Stimulated activated naive CD8-positive, alpha-beta T cell treated with anti-CD3 and anti-CD28 coated beads, Interleukin-15, Interleukin-2, amounts not matched to agents 100 ng/mL and 50 ng/mL, for 24 hours (primary cell): Measurements from ENCODE around the gene NOX1.
"Not testable (repeated sequence)": the region's sequence is repeated elsewhere in the genome, so short reads cannot be mapped to it uniquely, and the experiment has no call there.

Experiments
- H3K27ac Mint-ChIP-seq: one replicate; pipeline ENCODE4 v1.8.0; 2021; ENCODE audit warnings: mild to moderate bottlenecking, mixed read lengths
- H3K27me3 Mint-ChIP-seq: one replicate; pipeline ENCODE4 v1.8.0; 2021; ENCODE audit warnings: mixed read lengths
- H3K36me3 Mint-ChIP-seq: one replicate; pipeline ENCODE4 v1.8.0; 2021; ENCODE audit warnings: low read depth, mixed read lengths
- H3K4me1 Mint-ChIP-seq: one replicate; pipeline ENCODE4 v1.8.0; 2021; ENCODE audit warnings: low read depth, mixed read lengths
- H3K4me3 Mint-ChIP-seq: one replicate; pipeline ENCODE4 v1.8.0; 2021; ENCODE audit warnings: mild to moderate bottlenecking, mixed read lengths
- H3K9me3 Mint-ChIP-seq: one replicate; pipeline ENCODE4 v1.8.0; 2021; ENCODE audit warnings: mixed read lengths

Gene NOX1

DNA sequence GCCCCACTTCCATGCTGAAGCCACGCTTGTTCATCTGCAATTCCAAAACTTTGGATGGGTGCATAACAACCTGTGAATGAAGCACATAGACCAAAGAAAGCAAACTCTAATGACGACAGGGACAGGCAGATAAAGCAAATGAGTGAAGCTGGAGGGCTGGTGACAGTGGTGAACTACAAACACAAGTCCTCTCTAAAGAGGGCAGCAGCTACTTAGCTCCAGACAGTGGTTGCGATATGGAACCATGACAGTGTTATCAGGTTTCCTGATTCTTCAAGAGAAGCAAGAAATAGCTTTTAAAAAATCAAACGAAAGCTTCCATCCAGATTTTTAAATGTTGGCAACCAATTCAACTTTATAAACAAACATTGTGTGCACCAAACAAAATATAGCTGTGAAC lies 23.8 kb downstream of the NOX1 start:
- no peaks in the 10 kb centered on the region for H3K27me3 Mint-ChIP-seq
- no peaks in the 10 kb centered on the region for H3K36me3 Mint-ChIP-seq
- no peaks in the 10 kb centered on the region for H3K9me3 Mint-ChIP-seq
- no peak overlapping the region for H3K4me3 Mint-ChIP-seq
- H3K4me1 Mint-ChIP-seq = no peaks in the 10 kb centered on the region
- no peak overlapping the region for H3K27ac Mint-ChIP-seq

- H3K4me1 Mint-ChIP-seq = peaks cover 29% of the 10 kb centered on the region
- H3K36me3 Mint-ChIP-seq = peaks cover 64% of the 10 kb centered on the region
- H3K4me3 Mint-ChIP-seq = no peak overlapping the region
- H3K9me3 Mint-ChIP-seq = no peaks in the 10 kb centered on the region
- H3K27ac Mint-ChIP-seq = peak overlapping the region; percentile 94
- H3K27me3 Mint-ChIP-seq = no peaks in the 10 kb centered on the region
Observed at GRCh38 chrX:100831219-100831946, 42.8 kb downstream of the NOX1 start.

GRCh38 chrX:100830547-100830946 lies 43.6 kb downstream of the NOX1 start:
- Mint-ChIP-seq H3K4me1 (peaks cover 29% of the 10 kb centered on the region), H3K27ac (peak overlapping the region; percentile 94), H3K4me3 (peak overlapping the region; percentile 79), H3K27me3 (no peaks in the 10 kb centered on the region), H3K36me3 (peaks cover 67% of the 10 kb centered on the region), H3K9me3 (no peaks in the 10 kb centered on the region)

GRCh38 chrX:100830143-100830542 lies 44.0 kb downstream of the NOX1 start:
- Mint-ChIP-seq H3K27ac (peak overlapping the region; percentile 94), H3K4me1 (peaks cover 29% of the 10 kb centered on the region), H3K36me3 (peaks cover 67% of the 10 kb centered on the region), H3K4me3 (peak overlapping the region; percentile 79), H3K9me3 (no peaks in the 10 kb centered on the region), H3K27me3 (no peaks in the 10 kb centered on the region)

DNA sequence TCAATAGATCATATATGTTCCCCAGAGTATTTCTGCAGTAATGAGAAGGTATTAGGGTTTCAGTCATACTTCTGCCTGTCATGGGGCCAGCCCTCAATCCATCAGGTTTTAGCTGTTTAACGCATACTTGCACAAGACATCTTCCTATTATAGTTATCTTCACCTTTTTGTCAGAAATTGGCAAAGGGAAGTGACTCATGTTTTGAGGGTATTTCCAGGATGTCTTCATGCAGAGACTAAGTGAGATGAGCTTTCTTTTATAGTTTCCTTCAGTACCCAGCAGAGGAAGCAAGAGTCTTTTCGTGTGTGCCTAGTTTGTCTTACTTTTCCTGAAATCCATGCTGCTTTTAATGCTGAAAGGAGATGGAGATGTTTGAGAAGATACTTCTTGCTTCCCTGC lies 44.4 kb downstream of the NOX1 start:
- Mint-ChIP-seq H3K27ac (peak overlapping the region; percentile 94), H3K36me3 (peaks cover 70% of the 10 kb centered on the region)

GRCh38 chrX:100819837-100820666 lies 54.1 kb downstream of the NOX1 start, which contains the start of gene CSTF2:
CSTF2 (plus strand) TSS chrX:100820391; CDS start chrX:100820417, 26 bp downstream.
- H3K27me3 Mint-ChIP-seq = peaks cover 10% of the 10 kb centered on the region
- H3K36me3 Mint-ChIP-seq = peaks cover 32% of the 10 kb centered on the region
- H3K27ac Mint-ChIP-seq = peak within 1 kb of the TSS; percentile 99
- H3K9me3 Mint-ChIP-seq = peaks cover 3% of the 10 kb centered on the region
- peak within 1 kb of the TSS; percentile 92 for H3K4me3 Mint-ChIP-seq
- H3K4me1 Mint-ChIP-seq = peaks cover 10% of the 10 kb centered on the region

More for the DNA sequence above, 44.4 kb downstream of the NOX1 start:
- Mint-ChIP-seq H3K4me1 (peaks cover 29% of the 10 kb centered on the region), H3K27me3 (no peaks in the 10 kb centered on the region), H3K4me3 (peak overlapping the region; percentile 79), H3K9me3 (no peaks in the 10 kb centered on the region)

DNA sequence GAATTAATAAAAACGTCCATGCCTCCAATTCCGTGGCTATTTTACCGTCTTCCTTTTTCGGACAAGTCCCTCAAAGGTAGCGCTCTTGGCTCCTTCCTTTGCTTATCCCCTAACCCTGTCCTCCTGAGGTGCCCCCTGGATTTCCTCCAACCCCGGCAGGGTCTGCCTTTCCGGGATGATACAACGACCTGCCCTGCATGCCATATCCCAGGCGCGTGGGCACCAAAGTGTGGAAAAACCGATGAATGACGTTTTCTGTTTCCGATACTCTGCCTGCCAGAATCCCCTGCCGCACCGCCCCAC lies 54.7 kb downstream of the NOX1 start:
- Mint-ChIP-seq H3K4me3 (peak overlapping the region; percentile 92), H3K4me1 (peaks cover 10% of the 10 kb centered on the region), H3K27me3 (peaks cover 10% of the 10 kb centered on the region), H3K27ac (peak overlapping the region; percentile 99), H3K9me3 (peaks cover 3% of the 10 kb centered on the region), H3K36me3 (peaks cover 27% of the 10 kb centered on the region)

DNA sequence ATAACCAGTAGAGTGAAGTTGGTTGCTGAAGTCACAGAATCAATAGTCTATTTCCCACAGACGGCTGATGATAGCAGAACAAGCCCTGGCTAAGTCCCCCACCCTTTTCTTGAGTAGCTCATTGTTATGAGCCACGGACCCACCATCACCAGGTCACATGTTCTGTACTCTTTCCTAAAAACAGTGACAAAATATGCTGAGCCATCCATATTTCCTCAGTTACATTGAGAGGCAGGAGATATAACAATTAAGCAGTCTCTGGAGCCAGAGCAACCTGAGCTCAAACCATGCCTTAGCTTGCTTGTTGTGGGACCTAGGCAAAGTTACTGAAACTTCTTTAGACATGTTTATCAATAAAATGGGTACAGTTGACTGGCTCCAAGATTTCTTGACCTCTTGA lies 56.8 kb downstream of the NOX1 start:
- peaks cover 14% of the 10 kb centered on the region for H3K27me3 Mint-ChIP-seq
- no peak overlapping the region for H3K27ac Mint-ChIP-seq
- H3K4me1 Mint-ChIP-seq = peaks cover 10% of the 10 kb centered on the region
- peaks cover 3% of the 10 kb centered on the region for H3K9me3 Mint-ChIP-seq
- peaks cover 8% of the 10 kb centered on the region for H3K36me3 Mint-ChIP-seq
- no peak overlapping the region for H3K4me3 Mint-ChIP-seq

DNA sequence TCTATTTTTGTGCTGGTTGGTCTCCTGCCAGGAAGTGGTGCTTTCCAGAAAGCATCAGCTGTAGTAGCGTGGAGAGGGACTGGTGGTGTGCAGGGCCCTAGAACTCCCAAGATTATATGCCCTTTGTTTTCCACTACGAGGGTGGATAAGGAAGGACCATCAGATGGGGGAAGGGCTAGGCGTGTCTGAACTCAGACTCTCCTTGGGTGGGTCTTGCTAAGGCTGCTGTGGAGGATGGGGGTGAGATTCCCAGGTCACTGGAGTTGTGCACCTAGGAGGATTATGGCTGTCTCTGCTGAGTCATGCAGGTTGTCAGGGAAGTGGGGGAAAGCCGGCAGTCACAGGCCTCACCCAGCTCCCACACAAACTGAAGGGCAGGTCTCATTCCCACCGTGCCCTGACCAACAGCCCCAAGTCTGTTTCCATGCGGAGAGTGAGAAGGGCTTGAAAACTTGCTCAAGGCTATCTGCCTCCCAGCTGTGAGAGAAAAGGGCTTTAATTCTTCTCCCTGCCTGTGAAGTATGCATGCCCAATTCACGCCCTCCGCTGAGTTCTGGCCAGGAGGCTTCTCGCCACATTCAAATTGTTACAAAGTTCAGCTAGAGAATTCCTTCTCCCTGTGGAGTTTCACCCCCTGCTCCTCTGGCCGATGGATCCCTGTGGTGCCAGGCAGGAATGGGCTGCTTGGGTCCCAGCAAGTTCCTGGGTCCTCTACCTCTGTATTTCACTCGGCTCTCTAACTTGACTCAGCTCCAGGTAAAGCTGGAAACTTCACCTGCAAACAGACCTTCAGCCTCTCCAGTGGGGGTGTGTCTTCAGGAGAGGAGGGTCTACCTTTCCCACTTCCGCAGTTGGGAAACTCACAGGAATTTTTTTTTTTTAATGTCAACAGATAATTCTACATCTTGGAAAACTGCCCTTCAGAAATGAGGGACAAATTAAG lies 61.7 kb downstream of the NOX1 start:
- Mint-ChIP-seq H3K36me3 (no peaks in the 10 kb centered on the region), H3K27ac (no peak overlapping the region), H3K9me3 (no peaks in the 10 kb centered on the region), H3K4me1 (no peaks in the 10 kb centered on the region), H3K4me3 (no peak overlapping the region), H3K27me3 (peaks cover 42% of the 10 kb centered on the region)

GRCh38 chrX:100808265-100808664 lies 65.9 kb downstream of the NOX1 start:
- H3K9me3 Mint-ChIP-seq, H3K4me1 Mint-ChIP-seq, H3K36me3 Mint-ChIP-seq, H3K4me3 Mint-ChIP-seq, H3K27ac Mint-ChIP-seq: not testable (repeated sequence)
- peaks cover 41% of the 10 kb centered on the region for H3K27me3 Mint-ChIP-seq

DNA sequence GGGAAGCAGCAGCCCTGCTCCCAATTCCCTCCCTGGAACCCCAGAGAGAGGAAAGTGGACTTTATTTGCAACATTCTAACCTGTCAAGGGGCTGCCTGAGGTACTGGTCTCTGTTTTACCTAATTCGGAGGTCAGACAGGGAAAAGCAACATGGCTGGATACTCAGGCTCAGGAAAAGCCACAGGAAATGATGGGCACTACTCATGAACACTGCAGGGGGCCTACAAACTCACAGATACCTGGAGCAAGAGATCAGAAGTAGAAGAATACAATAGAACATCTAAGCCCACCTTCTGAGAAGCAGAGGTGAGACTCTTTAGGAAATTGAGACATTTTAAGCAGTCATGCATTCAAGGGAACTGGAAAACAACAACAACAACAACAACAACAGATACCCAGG lies 69.4 kb downstream of the NOX1 start:
- peaks cover 4% of the 10 kb centered on the region for H3K9me3 Mint-ChIP-seq
- no peak overlapping the region for H3K27ac Mint-ChIP-seq
- H3K36me3 Mint-ChIP-seq = no peaks in the 10 kb centered on the region
- peaks cover 41% of the 10 kb centered on the region for H3K27me3 Mint-ChIP-seq
- no peak overlapping the region for H3K4me3 Mint-ChIP-seq
- H3K4me1 Mint-ChIP-seq = no peaks in the 10 kb centered on the region

GRCh38 chrX:100802843-100803242 lies 71.3 kb downstream of the NOX1 start:
- H3K27ac Mint-ChIP-seq = no peak overlapping the region
- no peaks in the 10 kb centered on the region for H3K36me3 Mint-ChIP-seq
- H3K4me1 Mint-ChIP-seq = no peaks in the 10 kb centered on the region
- H3K9me3 Mint-ChIP-seq = peaks cover 4% of the 10 kb centered on the region
- peaks cover 23% of the 10 kb centered on the region for H3K27me3 Mint-ChIP-seq
- no peak overlapping the region for H3K4me3 Mint-ChIP-seq

- Mint-ChIP-seq H3K36me3 (no peaks in the 10 kb centered on the region), H3K27me3 (peaks cover 8% of the 10 kb centered on the region), H3K4me1 (no peaks in the 10 kb centered on the region), H3K27ac (no peak overlapping the region), H3K4me3 (no peak overlapping the region), H3K9me3 (no peaks in the 10 kb centered on the region)
Observed at GRCh38 chrX:100798484-100799214, 75.5 kb downstream of the NOX1 start.

DNA sequence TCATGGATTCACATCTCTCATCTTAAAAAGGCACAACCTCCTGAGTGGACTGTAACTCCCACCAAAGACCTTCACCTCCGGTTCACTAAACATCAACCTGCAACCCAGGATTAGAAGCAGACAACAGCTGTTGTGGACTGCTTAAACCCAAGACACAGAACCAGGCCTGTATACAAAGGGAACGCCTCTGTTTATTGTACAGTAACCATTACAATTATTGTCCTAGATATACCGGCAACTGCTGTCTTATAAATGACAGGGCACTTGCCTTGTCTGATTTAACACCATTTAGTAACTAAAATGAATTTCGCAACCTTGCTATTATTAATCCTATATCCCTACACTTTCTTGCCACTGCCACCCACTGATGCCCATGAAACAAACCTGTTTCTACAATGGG lies 76.8 kb downstream of the NOX1 start:
- Mint-ChIP-seq H3K4me3 (no peak overlapping the region), H3K27me3 (peaks cover 5% of the 10 kb centered on the region), H3K4me1 (no peaks in the 10 kb centered on the region), H3K27ac (no peak overlapping the region), H3K36me3 (no peaks in the 10 kb centered on the region), H3K9me3 (no peaks in the 10 kb centered on the region)
